Endodermal cell (in vitro differentiated cells): ENCODE results near the gene LAIR2. TPM values are rescaled to one million over a fixed set of nuclear protein-coding genes. Genes with fewer than 3 reads are reported as not detected.

Experiments
- DNase-seq: peaks from one replicate; pipeline ENCODE4 v3.0.0-alpha.2; 2017
- H3K27ac ChIP-seq: 2 replicates; pipeline ENCODE4 v1.5.1; 2013; ENCODE audit warnings: mild to moderate bottlenecking, low read depth, low read length, moderate library complexity
- H3K27me3 ChIP-seq: 2 replicates; pipeline ENCODE4 v1.6.1; 2013; ENCODE audit warnings: mild to moderate bottlenecking, low read length, moderate library complexity; ENCODE audit not compliant: insufficient read depth, control insufficient read depth, poor library complexity, severe bottlenecking
- H3K36me3 ChIP-seq: 2 replicates; pipeline ENCODE4 v1.7.0; 2013; ENCODE audit warnings: mild to moderate bottlenecking, low read length, moderate library complexity; ENCODE audit not compliant: control insufficient read depth, insufficient read depth
- H3K4me1 ChIP-seq: one replicate; pipeline ENCODE4 v1.7.0; 2013; ENCODE audit warnings: low read length; ENCODE audit not compliant: control insufficient read depth, insufficient read depth
- H3K4me3 ChIP-seq: 2 replicates; pipeline ENCODE4 v1.5.1; 2013; ENCODE audit warnings: mild to moderate bottlenecking, low read length, moderate library complexity
- H3K9ac ChIP-seq: 2 replicates; pipeline ENCODE4 v1.6.1; 2013; ENCODE audit warnings: mild to moderate bottlenecking, low read length, moderate library complexity; ENCODE audit not compliant: poor library complexity, severe bottlenecking; ENCODE audit errors: extremely low read depth
- H3K9me3 ChIP-seq: 2 replicates; pipeline ENCODE4 v1.6.1; 2013; ENCODE audit warnings: mild to moderate bottlenecking, low read length, moderate library complexity; ENCODE audit not compliant: control insufficient read depth
- H3K27ac Mint-ChIP-seq: 2 replicates; pipeline ENCODE4 v1.8.0; 2020; ENCODE audit warnings: mixed read lengths
- H3K27me3 Mint-ChIP-seq: 2 replicates; pipeline ENCODE4 v1.8.0; 2021; ENCODE audit warnings: mild to moderate bottlenecking, mixed read lengths; ENCODE audit not compliant: insufficient read depth
- H3K36me3 Mint-ChIP-seq: 2 replicates; pipeline ENCODE4 v1.8.0; 2020; ENCODE audit warnings: low read depth, mixed read lengths
- H3K4me1 Mint-ChIP-seq: 2 replicates; pipeline ENCODE4 v1.8.0; 2020; ENCODE audit warnings: mixed read lengths
- H3K4me3 Mint-ChIP-seq: 2 replicates; pipeline ENCODE4 v1.8.0; 2020; ENCODE audit warnings: mild to moderate bottlenecking, moderate library complexity, mixed read lengths
- H3K9me3 Mint-ChIP-seq: 2 replicates; pipeline ENCODE4 v1.8.0; 2020; ENCODE audit warnings: mild to moderate bottlenecking, mixed read lengths
- CTCF ChIP-seq: fragments of 200-600 bp; sonication (generic); conservative IDR thresholded peaks from 2 replicates; pipeline ENCODE4 v1.5.0; 2021; ENCODE audit warnings: antibody characterized with exemption, mild to moderate bottlenecking
- whole genome bisulfite sequencing, 2 experiments: methylation state at CpG; one replicate each; pipeline versions ENCODE4 v1.1.5 to v1.1.7; 2013; ENCODE audit warnings: missing lambda C conversion rate in 2 of 2, mixed read lengths in 1 of 2; ENCODE audit not compliant: insufficient coverage in 1 of 2, insufficient read length in 1 of 2; 5-methylcytosine and 5-hydroxymethylcytosine counted together
- total RNA-seq, 2 donors: library from RNA; stranded (reverse); fragmentation: NEBNext Ultra II Directional in 1 of 2; extraction: Animal tissue kit (Norgen Biotek cat#: 25700) in 1 of 2; gene quantifications; 2 replicates in 1 of 2; 3 replicates in 1 of 2; pipeline ENCODE4 v1.2.1, GENCODE V29; 2021

Gene LAIR2
- total RNA-seq, 2 donors from 2014 or later: not detected

GRCh38 chr19:54477650-54478049 lies 25.0 kb upstream of the LAIR2 start:
- Mint-ChIP-seq H3K9me3 (no peaks in the 10 kb centered on the region), H3K27me3 (peaks cover 38% of the 10 kb centered on the region), H3K4me3 (no peak overlapping the region), H3K27ac (no peak overlapping the region), H3K4me1 (no peaks in the 10 kb centered on the region), H3K36me3 (no peaks in the 10 kb centered on the region)
- WGBS, 2 experiments: 62 to 92% methylated on average over 2 to 3 of the region's 3 CpGs
- DNase-seq: no peak
- no peak overlapping the region for H3K9ac ChIP-seq
- TF ChIP-seq CTCF: peak; percentile 36
- H3K9me3 ChIP-seq: no peaks in the 10 kb centered on the region
- H3K4me3 ChIP-seq: no peak overlapping the region
- H3K36me3 ChIP-seq: no peaks in the 10 kb centered on the region
- H3K27ac ChIP-seq: no peak overlapping the region
- no peaks in the 10 kb centered on the region for H3K27me3 ChIP-seq
- H3K4me1 ChIP-seq: no peaks in the 10 kb centered on the region

GRCh38 chr19:54478677-54479266 lies 23.9 kb upstream of the LAIR2 start:
- 10 to 28% methylated on average over 5 to 9 of the region's 10 CpGs for WGBS, 2 experiments

GRCh38 chr19:54480051-54480450 lies 22.6 kb upstream of the LAIR2 start:
- Histone ChIP-seq H3K4me1 (no peaks in the 10 kb centered on the region), H3K36me3 (no peaks in the 10 kb centered on the region), H3K27me3 (no peaks in the 10 kb centered on the region), H3K27ac (no peak overlapping the region), H3K9me3 (no peaks in the 10 kb centered on the region), H3K4me3 (no peak overlapping the region), H3K9ac (no peak overlapping the region)
- Mint-ChIP-seq H3K36me3 (no peaks in the 10 kb centered on the region), H3K4me1 (no peaks in the 10 kb centered on the region), H3K9me3 (peaks cover 5% of the 10 kb centered on the region), H3K4me3 (no peak overlapping the region), H3K27me3 (peaks cover 24% of the 10 kb centered on the region), H3K27ac (no peak overlapping the region)
- DNase-seq: no peak
- no peak for TF ChIP-seq CTCF
- WGBS, 2 experiments: 88 to 100% methylated on average over 1 of the region's 2 CpGs

More at GRCh38 chr19:54478677-54479266, 23.9 kb upstream of the LAIR2 start:
- no peaks in the 10 kb centered on the region for H3K9me3 Mint-ChIP-seq
- no peak overlapping the region for H3K4me3 Mint-ChIP-seq
- DNase-seq: peak; percentile 83
- Histone ChIP-seq H3K9ac (no peak overlapping the region), H3K4me3 (no peak overlapping the region), H3K27me3 (no peaks in the 10 kb centered on the region), H3K27ac (no peak overlapping the region), H3K9me3 (no peaks in the 10 kb centered on the region), H3K4me1 (no peaks in the 10 kb centered on the region), H3K36me3 (no peaks in the 10 kb centered on the region)
- no peak overlapping the region for H3K27ac Mint-ChIP-seq
- no peaks in the 10 kb centered on the region for H3K36me3 Mint-ChIP-seq
- H3K4me1 Mint-ChIP-seq: no peaks in the 10 kb centered on the region
- H3K27me3 Mint-ChIP-seq: peaks cover 31% of the 10 kb centered on the region
- TF ChIP-seq CTCF: peak; percentile 80
